ENCODE data around the gene CEP104.

CEP104 gene

DNA sequence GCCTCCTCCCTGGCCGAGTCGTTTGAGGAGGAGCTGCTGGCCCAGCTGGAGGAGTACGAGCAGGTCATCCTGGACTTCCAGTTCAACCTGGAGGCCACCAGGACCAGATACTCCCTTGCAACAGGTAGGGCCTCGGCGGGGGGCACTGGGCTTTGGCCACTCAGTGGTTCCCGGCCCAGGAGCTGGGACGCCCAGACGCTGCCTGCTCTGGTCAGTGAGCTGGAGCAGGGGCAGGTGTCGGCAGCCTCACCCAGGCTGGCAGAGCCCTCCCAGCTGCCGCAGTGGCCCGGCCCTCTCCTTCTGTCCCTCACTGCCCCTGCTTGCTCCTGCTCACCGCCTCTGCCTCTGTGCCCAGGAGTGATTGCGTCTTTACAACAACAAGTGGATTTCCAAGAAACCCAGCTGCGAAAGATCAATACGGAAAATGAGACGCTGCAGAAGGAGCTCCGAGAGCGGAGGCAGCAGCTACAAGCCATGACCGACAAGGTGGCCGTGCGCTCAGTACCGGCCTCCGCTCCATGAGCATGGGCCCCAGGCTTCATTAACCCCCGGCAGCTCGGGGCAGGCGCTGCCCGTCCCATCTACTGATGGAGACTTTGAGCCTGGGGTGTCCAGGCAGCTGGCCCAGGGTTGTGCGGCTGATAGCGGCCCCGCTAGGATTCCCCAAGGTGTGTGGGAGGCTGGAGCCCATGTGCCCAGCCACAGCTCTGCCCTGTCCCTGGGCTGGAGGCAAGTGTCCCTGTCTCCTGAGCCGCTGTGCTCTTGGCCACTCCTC lies 93.5 kb downstream of the CEP104 start:
- H3K4me3 ChIP-seq (ENCODE audit: low read depth, low read length) = no peak overlapping the region
- no peaks in the 10 kb centered on the region for H3K36me3 ChIP-seq
- H3K9me3 ChIP-seq (ENCODE audit: severe bottlenecking) = no peaks in the 10 kb centered on the region
- no peak for DNase-seq
- TF ChIP-seq, protein P1, sequence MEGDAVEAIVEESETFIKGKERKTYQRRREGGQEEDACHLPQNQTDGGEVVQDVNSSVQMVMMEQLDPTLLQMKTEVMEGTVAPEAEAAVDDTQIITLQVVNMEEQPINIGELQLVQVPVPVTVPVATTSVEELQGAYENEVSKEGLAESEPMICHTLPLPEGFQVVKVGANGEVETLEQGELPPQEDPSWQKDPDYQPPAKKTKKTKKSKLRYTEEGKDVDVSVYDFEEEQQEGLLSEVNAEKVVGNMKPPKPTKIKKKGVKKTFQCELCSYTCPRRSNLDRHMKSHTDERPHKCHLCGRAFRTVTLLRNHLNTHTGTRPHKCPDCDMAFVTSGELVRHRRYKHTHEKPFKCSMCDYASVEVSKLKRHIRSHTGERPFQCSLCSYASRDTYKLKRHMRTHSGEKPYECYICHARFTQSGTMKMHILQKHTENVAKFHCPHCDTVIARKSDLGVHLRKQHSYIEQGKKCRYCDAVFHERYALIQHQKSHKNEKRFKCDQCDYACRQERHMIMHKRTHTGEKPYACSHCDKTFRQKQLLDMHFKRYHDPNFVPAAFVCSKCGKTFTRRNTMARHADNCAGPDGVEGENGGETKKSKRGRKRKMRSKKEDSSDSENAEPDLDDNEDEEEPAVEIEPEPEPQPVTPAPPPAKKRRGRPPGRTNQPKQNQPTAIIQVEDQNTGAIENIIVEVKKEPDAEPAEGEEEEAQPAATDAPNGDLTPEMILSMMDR (IDR thresholded peaks at IDR 0.05; ENCODE audit: low read depth, low read length) = no peak
- H3K27ac ChIP-seq = no peak overlapping the region
- no peaks in the 10 kb centered on the region for H3K27me3 ChIP-seq (ENCODE audit: insufficient read depth, low read depth, severe bottlenecking)

DNA sequence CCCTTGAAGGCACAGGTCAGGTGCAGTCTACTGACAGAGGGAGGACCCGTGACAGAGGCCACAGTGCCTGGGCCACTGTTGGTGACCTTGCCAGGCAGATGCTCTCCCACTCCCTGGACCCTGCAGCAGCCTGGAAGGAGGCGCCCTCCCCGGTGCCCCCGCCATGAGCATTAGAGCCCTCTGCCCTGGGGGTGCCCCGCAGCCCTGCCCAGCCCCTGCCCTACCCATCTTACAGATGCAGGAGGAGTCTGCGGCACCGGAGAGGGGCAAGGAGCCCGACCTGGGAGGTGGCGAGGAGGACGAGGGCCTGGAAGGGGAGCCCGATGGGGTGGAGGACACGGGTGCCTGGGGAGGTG lies 94.2 kb downstream of the CEP104 start:
- no peak overlapping the region for H3K4me3 ChIP-seq (ENCODE audit: low read depth, low read length)
- TF ChIP-seq, protein P1 (IDR thresholded peaks at IDR 0.05; ENCODE audit: low read depth, low read length) = no peak
- H3K9me3 ChIP-seq (ENCODE audit: severe bottlenecking) = no peaks in the 10 kb centered on the region
- no peak overlapping the region for H3K27ac ChIP-seq
- no peaks in the 10 kb centered on the region for H3K27me3 ChIP-seq (ENCODE audit: insufficient read depth, low read depth, severe bottlenecking)
- no peaks in the 10 kb centered on the region for H3K36me3 ChIP-seq
- DNase-seq = no peak

DNA sequence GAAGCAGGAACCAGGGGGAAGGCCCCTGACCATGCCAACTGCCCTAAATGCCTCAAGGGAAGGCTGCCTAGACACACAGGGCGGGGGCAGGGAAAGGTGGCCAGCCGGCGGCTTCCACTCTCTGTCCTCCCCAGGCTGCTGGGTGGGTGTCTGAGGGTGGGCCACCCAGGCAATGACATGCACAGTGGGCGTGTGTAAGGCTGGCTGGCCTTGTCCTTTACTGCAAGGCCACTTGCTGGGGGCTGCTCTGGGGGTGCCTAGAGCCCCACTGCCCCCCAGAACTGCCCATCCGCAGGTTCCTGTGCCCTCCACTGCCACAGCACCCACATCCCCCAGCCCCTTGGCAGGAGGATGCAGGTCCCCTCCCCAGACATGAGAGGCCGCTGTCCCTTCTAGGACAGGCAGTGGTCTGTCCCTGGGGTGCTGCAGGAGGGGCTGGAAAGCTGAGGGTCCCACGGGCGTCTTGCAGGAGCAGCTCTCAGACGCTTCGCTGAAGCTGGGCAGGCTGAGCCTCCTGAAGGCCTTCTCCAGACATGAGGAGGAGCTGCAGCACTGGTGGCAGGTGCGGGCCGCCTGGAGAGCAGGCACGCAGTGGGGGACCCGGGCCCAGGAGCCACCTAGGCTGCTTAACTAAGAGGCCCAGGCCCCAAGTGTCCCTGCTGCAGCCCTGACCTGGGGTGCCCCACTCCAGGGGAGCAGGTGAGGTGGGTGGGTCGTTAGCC lies 94.7 kb downstream of the CEP104 start:
- TF ChIP-seq, protein P1 (IDR thresholded peaks at IDR 0.05; ENCODE audit: low read depth, low read length) = no peak
- Histone ChIP-seq H3K27ac (no peak overlapping the region), H3K9me3 (ENCODE audit: severe bottlenecking) (no peaks in the 10 kb centered on the region), H3K36me3 (no peaks in the 10 kb centered on the region), H3K4me3 (ENCODE audit: low read depth, low read length) (no peak overlapping the region), H3K27me3 (ENCODE audit: insufficient read depth, low read depth, severe bottlenecking) (no peaks in the 10 kb centered on the region)
- no peak for DNase-seq
